DOHH2 (cell line): ENCODE results near the gene PMF1.

Source experiments
- H3F3A ChIP-seq: fragments of 200-600 bp; sonication (generic), shearing (Covaris generic); 2 replicates; pipeline ENCODE4 v1.6.0; 2016; ENCODE audit warnings: antibody characterized with exemption, mild to moderate bottlenecking; ENCODE audit not compliant: control insufficient read depth, insufficient read depth
- H3K27ac ChIP-seq: fragments of 200-600 bp; sonication (generic); 2 replicates; pipeline ENCODE4 v1.5.1; 2014; ENCODE audit warnings: low read depth, mild to moderate bottlenecking, low read length, moderate library complexity
- H3K27me3 ChIP-seq: fragments of 200-600 bp; sonication (generic); 2 replicates; pipeline ENCODE4 v1.6.1; 2014; ENCODE audit warnings: mild to moderate bottlenecking, low read length, mixed read lengths; ENCODE audit not compliant: control insufficient read depth
- H3K36me3 ChIP-seq: fragments of 200-600 bp; sonication (generic); 2 replicates; pipeline ENCODE4 v1.6.1; 2014; ENCODE audit warnings: mild to moderate bottlenecking, low read length, moderate library complexity, mixed read lengths; ENCODE audit not compliant: control insufficient read depth
- H3K4me1 ChIP-seq: fragments of 200-600 bp; sonication (generic); 2 replicates; pipeline ENCODE4 v1.6.1; 2014; ENCODE audit warnings: mild to moderate bottlenecking, low read length, mixed read lengths; ENCODE audit not compliant: control insufficient read depth
- H3K4me2 ChIP-seq: fragments of 200-600 bp; sonication (generic); 2 replicates; pipeline ENCODE4 v1.6.0; 2014; ENCODE audit warnings: mild to moderate bottlenecking, low read length, moderate library complexity
- H3K4me3 ChIP-seq: fragments of 200-600 bp; sonication (generic); 2 replicates; pipeline ENCODE4 v1.5.1; 2014; ENCODE audit warnings: mild to moderate bottlenecking, low read length, mixed read lengths
- H3K79me2 ChIP-seq: fragments of 200-600 bp; sonication (generic); 2 replicates; pipeline ENCODE4 v1.6.1; 2014; ENCODE audit warnings: mild to moderate bottlenecking, low read length, mixed read lengths; ENCODE audit not compliant: control insufficient read depth
- H3K9me2 ChIP-seq: fragments of 200-600 bp; sonication (generic); replicated peaks from 2 replicates; pipeline ENCODE4 v1.6.1; 2014; ENCODE audit warnings: mild to moderate bottlenecking, low read length, mixed read lengths; ENCODE audit not compliant: control insufficient read depth
- H3K9me3 ChIP-seq: fragments of 200-600 bp; sonication (generic); 2 replicates; pipeline ENCODE4 v1.6.1; 2014; ENCODE audit warnings: antibody characterized with exemption, low read length, mixed read lengths; ENCODE audit not compliant: control insufficient read depth, insufficient read depth
- H4K20me1 ChIP-seq: fragments of 200-600 bp; sonication (generic); 2 replicates; pipeline ENCODE4 v1.6.0; 2014; ENCODE audit warnings: low read depth, mild to moderate bottlenecking, antibody characterized with exemption, low read length, moderate library complexity; ENCODE audit not compliant: control insufficient read depth, insufficient read depth
- EZH2phosphoT487 ChIP-seq: fragments of 200-600 bp; sonication (generic); IDR thresholded peaks from 2 replicates; pipeline ENCODE4 v1.6.1; 2017; ENCODE audit warnings: borderline replicate concordance, mild to moderate bottlenecking, antibody characterized with exemption, low read length, moderate library complexity, mixed read lengths
- TF ChIP-seq, protein P1 (sequence below): fragments of 200-600 bp; sonication (generic); IDR thresholded peaks from one replicate; pipeline ENCODE4 v1.5.1; 2014; ENCODE audit warnings: antibody characterized with exemption, mild to moderate bottlenecking, low read depth, low read length; ENCODE audit not compliant: poor library complexity, severe bottlenecking

The PMF1 gene

DNA sequence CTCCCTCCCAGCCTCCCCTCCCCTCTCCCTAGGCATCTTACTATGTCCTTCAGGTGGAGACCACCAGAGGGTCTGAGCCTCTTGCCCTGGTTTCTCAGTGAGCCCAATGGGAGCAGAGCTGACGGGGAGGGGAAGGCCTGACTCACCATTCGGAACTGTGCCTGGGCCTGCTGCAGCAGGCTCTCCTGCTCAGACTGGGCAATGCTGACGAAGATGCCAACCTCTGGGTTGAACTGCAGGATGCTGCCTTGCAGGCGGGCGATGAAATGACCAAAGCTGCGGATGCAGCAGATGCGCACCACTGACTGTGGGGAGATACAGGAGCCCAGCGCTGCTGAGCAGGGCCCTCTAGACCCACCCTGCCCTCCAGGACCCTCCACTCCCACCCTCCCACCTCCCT lies 46.1 kb downstream of the PMF1 start:
- no peak overlapping the region for H3K4me2 ChIP-seq

DNA sequence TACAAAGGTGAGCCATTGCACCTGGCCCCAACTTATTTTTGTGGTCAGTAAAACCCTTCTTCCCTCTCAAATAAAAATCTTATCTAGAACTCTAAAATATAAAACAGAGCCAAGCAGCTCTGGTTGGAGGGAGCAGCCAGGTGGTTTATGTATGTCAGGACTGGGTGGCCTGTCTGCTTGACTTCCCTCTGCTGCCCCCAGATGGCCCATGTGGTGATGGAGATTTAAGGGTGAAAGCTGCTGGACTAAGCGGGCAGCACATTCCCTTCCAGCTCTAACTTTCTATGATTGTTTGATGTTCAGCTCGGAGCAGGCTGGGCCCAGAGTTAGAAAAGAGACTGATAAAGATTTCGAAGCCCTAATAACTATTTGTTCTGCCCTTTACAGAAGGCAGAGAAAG lies 47.0 kb downstream of the PMF1 start:
- TF ChIP-seq, protein P1, sequence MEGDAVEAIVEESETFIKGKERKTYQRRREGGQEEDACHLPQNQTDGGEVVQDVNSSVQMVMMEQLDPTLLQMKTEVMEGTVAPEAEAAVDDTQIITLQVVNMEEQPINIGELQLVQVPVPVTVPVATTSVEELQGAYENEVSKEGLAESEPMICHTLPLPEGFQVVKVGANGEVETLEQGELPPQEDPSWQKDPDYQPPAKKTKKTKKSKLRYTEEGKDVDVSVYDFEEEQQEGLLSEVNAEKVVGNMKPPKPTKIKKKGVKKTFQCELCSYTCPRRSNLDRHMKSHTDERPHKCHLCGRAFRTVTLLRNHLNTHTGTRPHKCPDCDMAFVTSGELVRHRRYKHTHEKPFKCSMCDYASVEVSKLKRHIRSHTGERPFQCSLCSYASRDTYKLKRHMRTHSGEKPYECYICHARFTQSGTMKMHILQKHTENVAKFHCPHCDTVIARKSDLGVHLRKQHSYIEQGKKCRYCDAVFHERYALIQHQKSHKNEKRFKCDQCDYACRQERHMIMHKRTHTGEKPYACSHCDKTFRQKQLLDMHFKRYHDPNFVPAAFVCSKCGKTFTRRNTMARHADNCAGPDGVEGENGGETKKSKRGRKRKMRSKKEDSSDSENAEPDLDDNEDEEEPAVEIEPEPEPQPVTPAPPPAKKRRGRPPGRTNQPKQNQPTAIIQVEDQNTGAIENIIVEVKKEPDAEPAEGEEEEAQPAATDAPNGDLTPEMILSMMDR: no peak
- TF ChIP-seq EZH2phosphoT487: no peak

More for the DNA sequence above, 46.1 kb downstream of the PMF1 start:
- Histone ChIP-seq H4K20me1 (no peaks in the 10 kb centered on the region), H3K4me3 (no peak overlapping the region), H3K36me3 (peaks cover 80% of the 10 kb centered on the region), H3K9me3 (no peaks in the 10 kb centered on the region), H3F3A (no peaks in the 10 kb centered on the region), H3K27ac (no peak overlapping the region), H3K27me3 (no peaks in the 10 kb centered on the region), H3K79me2 (no peaks in the 10 kb centered on the region), H3K4me1 (no peaks in the 10 kb centered on the region), H3K9me2 (no peaks in the 10 kb centered on the region)
- no peak for TF ChIP-seq EZH2phosphoT487
- TF ChIP-seq, protein P1: no peak

DNA sequence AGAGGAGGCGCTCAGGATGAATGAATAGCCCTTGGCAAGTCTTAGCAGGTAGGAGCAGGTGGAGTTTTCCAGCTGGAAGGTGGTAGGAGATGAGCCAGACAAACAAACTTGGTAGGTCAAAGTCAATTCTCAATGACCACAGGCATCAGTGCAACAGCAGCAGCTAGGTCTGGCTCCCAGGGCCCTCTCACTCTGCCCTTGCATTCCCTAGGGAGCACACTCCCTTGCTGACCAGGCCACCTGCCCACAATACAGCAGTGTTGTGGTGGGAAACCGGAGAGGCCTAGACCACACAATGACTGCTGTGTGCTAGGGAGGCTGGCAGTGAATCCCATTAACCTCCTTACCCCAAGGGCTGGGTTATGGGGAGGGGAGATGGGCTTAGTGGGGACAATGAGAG lies 48.1 kb downstream of the PMF1 start:
- Histone ChIP-seq H3F3A (no peaks in the 10 kb centered on the region), H3K4me3 (no peak overlapping the region), H4K20me1 (no peaks in the 10 kb centered on the region), H3K27me3 (no peaks in the 10 kb centered on the region), H3K9me2 (no peaks in the 10 kb centered on the region), H3K36me3 (peaks cover 87% of the 10 kb centered on the region), H3K9me3 (no peaks in the 10 kb centered on the region), H3K4me2 (no peak overlapping the region), H3K27ac (no peak overlapping the region), H3K79me2 (no peaks in the 10 kb centered on the region), H3K4me1 (no peaks in the 10 kb centered on the region)
- no peak for TF ChIP-seq EZH2phosphoT487
- TF ChIP-seq, protein P1: no peak

More for the DNA sequence above, 47.0 kb downstream of the PMF1 start:
- H3F3A ChIP-seq: no peaks in the 10 kb centered on the region
- H3K4me2 ChIP-seq: no peak overlapping the region
- no peaks in the 10 kb centered on the region for H3K4me1 ChIP-seq
- no peak overlapping the region for H3K4me3 ChIP-seq
- no peaks in the 10 kb centered on the region for H3K9me3 ChIP-seq
- H3K9me2 ChIP-seq: no peaks in the 10 kb centered on the region
- no peak overlapping the region for H3K27ac ChIP-seq
- no peaks in the 10 kb centered on the region for H4K20me1 ChIP-seq
- H3K36me3 ChIP-seq: peaks cover 80% of the 10 kb centered on the region
- H3K27me3 ChIP-seq: no peaks in the 10 kb centered on the region
- H3K79me2 ChIP-seq: no peaks in the 10 kb centered on the region
